ENCODE results near the gene KDM4C.

KDM4C gene

DNA sequence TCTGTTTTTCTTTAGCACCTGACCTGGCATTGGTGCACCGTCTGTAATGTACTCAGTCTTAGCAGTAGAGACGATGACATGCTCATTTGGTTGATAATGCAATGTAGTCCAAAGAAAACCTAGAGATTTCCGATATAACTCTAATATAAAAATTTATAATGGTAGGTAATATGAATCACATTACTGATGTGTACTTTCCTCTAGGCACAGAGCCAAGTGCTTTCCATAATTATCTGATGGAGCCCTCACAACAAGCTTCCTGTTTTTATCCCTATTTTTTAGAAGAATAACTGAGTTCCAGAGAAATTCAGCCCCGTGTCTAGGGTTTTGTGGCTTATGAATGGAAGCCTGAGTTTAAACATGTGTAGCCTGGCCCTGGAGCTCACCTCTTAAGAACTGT lies 53.7 kb downstream of the KDM4C start:
- no peak for DNase-seq

DNA sequence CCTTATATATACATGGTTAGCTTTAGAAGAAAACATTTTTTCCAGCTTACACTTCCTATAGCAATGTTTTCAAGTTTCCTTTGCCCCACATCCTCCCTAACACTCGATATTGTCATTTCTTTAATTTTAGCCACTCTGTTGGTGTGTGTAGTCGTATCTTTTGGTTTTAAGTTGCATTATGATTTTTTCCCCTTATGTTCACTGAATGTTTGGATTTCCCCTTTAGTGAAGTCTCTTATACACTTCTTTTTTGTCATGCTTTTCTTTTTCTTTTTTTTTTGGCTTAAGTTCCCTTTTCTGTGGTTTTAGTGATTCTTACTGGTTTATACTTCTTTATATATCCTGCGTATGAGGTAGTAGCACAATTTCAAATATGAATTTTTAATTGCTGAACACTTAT lies 58.8 kb downstream of the KDM4C start:
- DNase-seq = no peak

DNA sequence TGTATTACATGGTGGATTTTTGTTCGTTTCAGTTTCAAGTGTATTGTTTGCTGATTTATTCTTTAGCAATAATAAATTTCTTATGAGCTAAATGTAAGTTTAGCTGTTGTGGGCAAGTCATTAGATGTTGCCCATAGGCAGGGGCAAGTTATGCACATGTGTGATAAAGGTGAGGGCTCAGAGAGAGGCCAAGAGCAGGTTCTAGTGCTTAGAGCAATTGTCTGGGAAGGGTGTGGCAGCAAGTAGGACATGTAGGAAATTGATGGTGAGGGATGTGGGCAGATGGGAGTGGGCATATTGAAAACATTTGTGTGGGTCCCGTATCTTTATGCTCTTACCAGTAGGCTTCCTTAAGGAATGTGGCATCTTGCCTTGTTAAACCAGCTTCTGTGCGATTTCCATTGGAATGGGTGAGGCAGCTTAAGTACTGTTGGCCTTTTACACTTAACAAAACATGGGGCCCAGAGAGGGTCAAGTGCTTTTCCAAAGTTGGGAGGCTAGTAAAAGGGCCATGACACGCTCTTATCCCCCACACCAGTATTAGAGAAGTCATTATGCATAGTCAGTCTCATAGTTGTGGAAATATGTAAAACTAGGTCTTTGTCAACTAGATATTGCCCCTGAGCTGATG lies 60.6 kb downstream of the KDM4C start:
- DNase-seq = no peak

DNA sequence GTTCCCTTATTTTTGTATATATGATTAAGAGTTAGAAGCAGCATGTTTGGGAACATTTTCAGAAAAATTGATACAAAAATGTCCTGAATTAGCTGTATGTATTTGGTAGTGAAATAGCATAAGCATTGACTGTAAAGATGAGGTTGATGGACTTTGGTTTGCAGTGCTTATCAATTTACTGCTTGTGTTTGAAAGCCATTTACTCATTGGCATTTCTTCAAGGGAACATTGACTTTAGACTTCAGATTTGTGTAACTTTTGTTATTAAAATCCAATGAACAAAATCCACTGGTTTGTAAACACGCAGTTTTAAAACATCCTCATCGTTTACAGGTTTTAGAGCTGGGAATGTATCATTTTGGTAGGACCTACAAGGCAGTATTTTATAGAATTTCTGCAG lies 61.3 kb downstream of the KDM4C start:
- no peak for DNase-seq

DNA sequence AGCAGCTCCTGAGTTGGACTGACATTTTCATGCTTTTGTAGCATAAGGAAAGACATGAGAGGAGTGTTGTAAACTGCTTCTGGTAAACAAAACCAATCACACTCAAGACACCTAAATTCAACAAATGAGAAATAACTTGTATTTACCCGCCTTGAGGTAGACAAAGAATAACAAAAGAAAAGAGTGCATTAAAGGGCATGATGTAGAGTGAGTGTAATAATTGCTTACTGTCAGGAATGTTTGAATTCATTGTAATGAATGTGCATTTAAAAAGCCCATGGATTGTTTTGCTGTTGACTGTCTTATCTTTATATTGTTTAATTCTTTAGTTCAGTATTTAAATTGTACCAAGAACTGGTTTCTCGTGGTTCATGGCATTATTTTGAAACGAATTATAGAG lies 61.8 kb downstream of the KDM4C start:
- DNase-seq = no peak

DNA sequence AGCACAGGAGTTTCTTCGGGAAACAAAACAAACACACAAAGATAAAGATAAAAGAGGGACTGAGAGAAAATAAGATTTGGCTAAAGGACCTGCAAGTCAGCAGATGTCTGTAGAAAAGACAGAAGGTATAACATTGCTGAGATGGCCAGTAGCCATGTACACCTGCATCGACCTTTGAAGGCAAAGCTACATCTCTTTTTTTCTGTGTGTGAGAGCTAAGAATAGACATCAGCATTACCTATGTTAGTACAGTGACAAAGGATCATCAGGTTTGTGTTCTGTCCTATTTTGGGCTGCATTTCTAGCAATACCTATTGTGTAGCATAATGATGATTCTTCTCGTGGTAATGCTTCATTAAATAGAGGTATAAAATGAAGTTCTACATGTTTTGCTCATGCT lies 64.9 kb downstream of the KDM4C start:
- DNase-seq = no peak

DNA sequence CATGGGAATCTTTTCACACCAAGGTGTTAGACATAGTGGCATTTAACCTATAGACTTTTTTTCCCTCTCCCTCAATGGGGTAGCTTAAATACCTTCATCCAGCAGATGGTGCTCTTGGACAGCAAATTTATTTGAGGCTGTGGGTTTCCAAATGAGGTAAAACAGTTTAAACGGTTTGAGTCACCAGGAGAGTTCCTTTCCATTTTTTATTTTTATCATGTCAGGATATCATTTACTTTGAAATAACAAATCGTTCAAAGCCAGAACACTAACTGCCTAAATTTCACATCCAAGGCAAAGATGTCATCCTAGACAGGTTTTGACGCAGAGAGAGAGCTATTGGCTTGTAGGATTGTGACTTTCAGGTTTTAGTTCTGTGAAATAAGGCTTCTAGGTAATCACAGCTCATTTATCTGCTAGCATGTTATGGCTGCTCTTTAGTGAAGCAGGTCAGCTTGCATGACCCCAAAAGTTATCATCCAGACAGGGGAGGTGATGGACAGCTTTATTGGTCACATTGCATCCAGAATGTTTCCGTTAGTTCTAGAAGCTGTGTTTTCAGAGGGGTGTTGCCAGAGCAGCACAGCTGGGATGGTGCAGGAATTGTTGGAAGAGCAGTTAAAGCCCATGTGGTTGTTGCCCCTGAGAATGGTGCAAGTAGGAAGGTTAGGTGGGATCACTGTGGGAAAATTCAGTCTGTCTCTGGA lies 69.8 kb downstream of the KDM4C start:
- DNase-seq = peak in 1 of 5 experiments; percentile 76

DNA sequence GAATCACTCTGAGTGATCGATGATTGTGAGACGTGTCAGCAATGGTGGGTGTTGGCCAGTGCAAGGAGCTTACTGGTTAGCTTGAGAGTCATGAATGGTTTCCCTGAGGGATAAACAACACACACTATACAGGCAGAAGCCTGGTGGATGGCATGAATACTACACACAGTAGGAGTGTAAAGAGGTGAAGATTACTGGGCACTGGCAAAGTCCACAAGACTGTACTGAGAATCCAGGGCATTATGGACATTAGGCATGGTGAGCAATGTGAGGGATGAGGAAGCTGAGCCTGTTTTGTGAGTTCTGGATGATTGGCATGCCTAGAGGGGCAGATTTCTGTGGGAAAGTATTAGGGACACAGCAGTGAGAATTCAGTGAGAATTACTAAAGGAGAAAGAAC lies 71.3 kb downstream of the KDM4C start:
- no peak for DNase-seq

DNA sequence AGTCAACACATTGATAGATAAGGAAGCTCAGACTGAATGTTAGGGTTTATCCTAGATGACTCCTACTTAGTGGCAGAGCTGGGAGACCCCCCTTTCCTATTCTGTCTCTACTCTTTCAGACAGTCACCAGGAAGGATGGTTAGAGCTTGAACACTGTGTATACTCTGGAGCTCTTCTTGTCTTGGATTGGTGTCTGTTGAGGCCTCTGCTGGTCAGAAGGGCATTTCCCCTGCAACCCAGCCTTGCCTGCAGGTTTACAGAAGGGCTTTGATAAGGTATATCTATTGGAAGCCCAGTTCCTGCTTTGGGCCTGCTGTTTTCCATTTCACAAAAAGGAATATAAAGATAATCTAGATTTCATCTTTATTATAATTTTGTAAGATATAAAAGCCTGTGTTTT lies 71.8 kb downstream of the KDM4C start:
- DNase-seq = no peak

DNA sequence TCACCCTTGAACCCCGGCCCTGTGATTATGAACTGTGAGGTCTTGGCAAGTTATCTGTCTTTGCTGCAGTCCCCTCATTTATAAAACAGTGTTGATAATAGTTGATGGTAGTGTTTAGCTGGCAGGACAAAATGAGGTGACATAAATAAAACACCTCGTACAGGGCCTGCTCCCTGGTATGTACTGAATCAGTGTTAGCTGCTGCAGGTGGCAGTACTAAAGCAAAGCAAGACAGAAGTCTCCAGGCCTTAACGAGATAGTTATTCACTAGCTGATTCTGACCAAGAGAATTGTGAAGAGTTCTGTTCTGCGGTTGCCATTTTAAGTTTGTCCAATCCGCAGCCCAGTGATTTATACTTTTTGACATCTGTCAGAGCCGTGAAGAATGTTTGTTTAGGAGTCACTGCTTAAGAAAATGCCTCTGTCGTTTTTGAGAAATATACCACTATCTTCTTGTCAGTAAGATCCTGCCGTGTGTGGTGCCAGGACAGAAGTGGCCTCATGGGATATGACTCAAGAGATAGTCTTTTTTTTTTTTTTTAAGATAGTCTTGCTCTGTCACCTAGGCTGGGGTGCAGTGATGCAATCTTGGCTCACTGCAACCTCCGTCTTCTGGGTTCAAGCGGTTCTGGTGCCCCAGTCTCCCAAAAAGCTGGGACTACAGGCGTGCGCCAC lies 75.9 kb downstream of the KDM4C start:
- DNase-seq = no peak

DNA sequence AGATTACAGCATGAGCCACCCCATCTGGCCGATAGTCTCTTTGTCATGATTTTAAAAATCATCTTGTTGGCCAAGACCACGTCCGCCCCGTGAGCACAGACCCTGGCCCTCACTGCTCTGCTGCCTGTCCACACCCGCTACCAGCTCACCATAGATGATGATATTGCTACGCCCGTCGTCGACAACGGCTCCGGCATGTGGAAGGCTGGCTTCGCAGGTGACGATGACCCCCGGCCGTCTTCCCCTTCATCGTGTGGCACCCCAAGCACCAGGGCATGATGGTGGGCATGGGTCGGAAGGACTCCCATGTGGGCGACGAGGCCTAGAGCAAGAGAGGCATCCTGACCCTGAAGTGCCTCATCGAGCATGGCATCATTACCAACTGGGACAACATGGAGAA lies 76.5 kb downstream of the KDM4C start:
- DNase-seq = no peak

DNA sequence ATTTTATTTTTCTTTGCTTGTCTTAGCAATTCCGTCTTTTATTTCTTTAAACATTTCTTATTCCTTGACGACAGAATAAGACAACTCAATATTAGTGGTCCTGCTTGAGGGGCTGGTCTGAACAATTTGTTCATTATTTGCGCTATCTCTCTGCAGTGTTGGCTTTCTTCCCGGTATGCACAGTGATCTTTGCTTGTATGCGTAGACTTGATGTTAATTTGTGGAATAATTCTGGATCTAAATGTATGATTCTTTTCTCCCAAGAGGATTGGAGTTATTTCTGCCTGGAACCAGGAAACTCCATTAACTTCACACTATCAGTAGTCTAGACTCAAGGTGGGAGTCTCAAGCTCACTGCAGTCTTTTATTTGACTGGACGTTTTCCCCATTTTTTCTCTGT lies 80.4 kb downstream of the KDM4C start:
- DNase-seq = no peak

DNA sequence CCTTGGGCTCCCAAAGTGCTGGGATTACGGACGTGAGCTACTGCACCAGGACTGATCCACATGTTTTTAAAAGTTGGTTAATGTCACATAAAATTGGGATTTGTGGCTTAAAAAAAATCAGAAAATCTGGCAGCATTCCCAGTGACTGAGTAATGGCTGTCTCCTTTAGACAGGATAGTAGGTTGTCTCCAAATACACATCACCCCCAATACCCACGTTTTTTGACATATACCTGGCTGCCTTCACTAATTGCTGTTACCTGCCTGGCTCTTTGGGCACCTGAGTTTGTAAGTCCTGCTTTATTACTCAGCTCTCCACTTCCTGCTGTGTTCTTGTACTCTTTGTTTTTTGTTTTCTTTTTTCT lies 84.8 kb downstream of the KDM4C start:
- no peak for DNase-seq

DNA sequence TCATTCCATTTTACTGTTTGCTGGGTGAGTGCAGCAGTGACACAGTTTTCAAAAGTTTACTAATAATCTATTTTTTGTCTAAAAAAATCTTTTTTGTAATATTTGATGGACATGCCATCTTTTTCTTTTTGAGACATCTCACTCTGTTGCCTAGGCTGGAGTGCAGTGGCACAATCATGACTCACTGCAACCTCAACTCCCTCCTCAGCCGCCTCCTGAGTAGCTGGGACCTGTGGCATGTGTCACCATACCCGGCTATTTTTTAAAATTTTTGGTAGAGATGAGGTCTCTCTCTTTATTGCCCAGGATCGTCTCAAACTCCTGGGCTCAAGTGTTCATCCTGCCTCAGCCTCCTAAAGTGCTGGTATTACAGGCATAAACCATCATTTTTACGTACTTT lies 86.0 kb downstream of the KDM4C start:
- DNase-seq = no peak

DNA sequence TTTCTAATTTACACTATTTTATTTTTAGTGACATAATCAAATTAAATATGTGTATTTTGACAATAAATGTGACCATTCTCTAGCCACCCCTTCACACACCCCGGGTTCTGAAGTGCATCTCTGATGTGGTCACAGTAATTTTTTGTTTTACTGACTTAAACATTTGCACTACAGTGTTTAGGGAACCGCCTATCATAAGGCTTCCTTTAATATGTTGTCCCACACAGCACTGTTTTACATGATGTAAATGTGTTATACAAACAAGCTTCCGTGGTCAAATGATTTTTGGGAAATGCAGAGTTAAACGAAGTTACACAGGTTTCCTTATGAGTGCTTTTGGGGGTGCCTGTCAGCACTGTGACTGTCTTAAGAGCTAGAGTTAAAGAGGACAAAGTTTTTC lies 86.5 kb downstream of the KDM4C start:
- no peak for DNase-seq

DNA sequence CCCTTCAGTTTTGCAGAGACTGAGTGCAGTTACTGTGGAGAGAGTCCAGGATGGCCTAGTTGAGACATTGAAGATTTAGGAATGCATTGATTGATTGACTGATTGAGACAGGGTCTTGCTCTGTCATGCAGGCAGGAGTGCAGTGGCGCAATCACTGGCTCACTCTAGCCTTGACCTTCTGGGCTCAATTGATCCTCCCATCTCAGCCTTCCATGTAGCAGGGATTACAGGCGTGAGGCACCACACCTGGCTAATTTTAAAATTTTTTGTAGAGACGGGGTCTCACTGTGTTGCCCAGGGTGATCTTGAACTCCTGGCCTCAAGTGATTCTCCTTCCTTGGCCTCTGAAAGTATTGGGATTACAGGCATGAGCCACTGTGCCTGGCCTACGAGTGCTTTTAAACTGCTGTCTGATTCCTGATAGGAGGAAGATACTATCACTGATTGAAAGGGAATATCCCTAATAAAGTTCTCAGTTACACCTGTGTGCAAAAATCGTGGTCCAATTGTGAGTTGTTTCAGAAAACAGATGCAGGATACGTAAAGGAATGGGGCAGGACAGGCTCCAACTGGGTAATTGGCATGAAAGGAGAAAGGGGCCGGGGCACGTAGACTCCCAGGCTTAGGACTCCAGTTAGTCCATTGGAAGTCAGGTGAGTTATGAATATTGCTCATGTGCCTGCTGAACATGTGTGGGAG lies 87.5 kb downstream of the KDM4C start:
- no peak for DNase-seq

DNA sequence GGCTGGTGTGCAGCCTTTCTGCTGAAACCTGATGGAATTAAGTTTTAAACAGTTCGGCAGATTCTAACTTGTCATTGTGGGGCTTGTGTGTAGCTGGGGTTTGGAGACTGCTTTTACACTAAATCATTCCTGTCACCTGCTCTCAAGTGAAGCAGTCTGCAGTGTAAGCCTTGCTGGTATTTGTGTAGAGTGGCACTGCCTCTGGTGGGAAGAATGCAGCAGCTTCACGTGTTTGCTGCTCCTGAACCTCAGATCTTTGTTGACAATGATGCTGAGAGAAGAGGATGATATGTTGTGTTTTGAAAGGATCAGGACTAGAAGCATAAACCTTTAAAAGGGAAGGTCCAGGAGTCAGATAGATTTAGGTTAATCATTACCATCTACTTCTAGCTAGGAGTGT lies 88.1 kb downstream of the KDM4C start:
- no peak for DNase-seq

DNA sequence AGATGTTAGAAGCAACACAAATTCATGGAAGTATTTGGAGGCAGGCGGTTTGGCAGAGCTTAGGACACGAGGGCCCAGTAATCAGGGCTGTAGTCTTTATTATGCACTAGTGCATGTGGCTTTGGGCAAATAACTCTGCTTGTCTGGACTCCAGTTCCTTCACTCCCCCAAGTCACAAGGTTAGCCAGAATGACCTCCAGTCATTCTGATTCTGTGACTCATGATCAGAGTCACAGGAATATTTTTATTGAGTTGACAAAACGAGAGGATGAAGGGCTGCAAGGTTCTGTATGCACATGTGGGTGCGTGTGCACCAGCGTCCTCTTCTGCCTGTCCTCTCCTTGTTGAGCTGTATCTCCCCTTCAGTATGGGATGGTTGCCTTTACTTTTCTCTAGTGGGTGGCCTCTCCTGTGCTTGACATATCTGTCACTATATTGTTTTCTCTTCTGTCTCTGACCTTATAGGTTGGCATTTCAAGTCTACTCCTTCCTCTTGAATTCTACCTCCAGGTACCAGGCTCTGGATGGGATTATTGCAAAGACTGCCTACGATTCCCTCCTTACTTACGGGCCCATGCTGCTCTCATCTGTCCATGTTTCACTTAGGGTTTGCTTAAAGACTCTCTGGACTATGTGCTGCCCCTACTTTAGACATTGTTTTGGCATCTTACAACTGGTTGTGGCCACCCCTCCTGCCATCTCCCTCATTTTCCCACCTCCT lies 94.6 kb downstream of the KDM4C start:
- no peak for DNase-seq

DNA sequence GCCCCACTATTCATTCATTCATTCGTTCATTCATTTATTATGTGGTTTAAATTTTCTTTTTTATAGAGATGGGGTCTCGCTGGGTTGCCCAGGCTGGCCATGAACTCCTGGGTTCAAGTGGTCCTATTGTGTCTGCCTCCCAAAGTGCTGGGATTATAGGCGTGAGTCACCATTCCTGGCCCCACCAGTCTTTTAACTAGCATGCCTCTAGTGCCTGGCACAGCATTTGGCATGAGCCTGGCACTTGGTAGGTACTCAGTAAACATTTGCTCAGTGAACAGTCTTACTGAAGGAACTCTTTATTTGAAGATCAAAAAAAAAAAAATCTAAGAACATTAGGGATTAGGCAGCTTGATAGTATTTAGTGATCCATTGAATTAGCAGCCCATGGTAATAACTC lies 98.1 kb downstream of the KDM4C start:
- DNase-seq = no peak

DNA sequence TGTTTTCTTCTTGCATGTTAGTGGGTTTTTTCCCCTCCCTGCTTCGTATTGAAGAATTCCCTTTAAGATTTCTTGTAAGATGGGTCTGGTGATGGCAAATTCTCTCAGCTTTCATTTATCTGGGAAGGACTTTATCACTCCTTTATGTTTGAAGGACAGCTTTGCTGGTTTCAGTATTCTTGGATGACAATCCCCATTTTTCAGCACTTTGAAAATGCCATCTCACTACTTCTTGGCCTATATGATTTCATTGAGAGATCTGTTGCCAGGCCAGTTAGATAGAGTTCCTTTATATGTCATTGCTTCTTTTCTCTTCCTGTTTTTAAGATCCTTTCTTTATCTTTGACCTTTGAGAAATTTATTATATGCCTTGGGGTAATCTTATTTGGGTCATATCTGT lies 106.3 kb downstream of the KDM4C start:
- no peak for DNase-seq

DNA sequence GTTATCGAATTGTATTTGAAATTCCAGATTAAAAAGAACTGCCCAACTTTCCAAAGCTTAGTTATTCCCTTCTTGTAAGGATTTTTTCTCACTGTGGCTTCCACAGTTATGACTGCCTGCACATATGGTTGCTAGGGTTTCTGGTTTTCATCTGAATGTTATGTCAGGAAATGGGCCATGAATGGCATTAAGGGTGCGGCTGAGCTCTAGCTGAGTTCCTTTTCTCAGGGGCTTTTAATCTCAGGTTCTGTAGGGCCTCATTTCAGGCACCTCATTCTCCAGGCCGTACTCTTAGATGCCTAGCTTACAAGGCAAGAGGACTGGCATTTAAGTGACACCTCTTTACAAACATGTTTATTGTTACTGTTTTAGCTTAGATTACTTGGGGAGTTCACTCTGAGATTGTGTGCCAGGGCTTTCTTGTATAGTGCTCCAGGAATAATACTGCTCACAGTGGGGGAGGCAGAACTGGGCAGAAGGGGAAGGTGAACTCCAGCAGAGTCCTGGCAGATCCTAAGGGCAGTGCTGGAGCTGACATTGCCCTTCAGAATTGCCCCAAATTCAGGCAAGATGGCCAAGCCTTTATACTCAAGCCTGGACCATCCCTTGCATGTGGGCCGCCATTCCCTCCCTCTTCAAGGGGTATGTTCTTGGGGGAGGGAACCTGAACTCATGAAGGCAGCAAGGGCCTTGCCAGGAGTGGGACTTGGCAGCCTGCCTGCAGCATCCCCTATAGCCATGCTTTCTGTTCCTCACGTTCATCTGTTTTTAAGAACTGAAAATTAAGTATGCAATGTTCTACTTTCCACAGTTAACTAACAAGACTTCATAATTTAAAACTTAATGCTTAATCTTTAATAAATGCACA lies 111.5 kb downstream of the KDM4C start:
- DNase-seq = no peak

DNA sequence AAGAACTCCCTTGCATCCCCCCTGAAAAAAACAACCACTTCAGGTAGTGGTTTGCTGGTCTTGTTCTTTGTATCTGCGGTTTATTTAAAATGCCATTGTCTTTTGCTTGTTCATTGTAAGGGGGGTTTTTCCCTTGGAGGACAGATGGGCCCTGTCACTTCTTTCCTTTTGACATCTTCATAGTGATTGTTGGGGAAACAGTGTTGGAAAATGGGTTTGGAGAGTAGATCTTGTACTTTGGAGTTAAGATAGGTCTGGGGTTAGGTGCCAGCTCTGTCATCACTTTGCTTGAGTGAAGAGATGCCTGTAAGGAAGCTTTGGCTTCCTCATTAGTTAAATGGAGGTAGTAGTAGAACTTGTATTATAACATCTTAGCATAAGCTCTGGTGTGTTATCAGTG lies 112.4 kb downstream of the KDM4C start:
- no peak for DNase-seq

All from T-helper 2 cell (primary cell).